Activated T-helper 2 cell treated with anti-CD3 and anti-CD28 coated beads, Interferon-gamma antibody, Interleukin-2, Interleukin-4, amounts not matched to agents 10 μg/mL and 5 μg/mL and 100 μg/mL, durations not matched to agents 14 hours and 24 hours and 36 hours (primary cell): Measurements from ENCODE around the gene ACTR5. TPM values are rescaled to one million over a fixed set of nuclear protein-coding genes. Genes with fewer than 3 reads are reported as not detected.
A peak's percentile ranks its signal among the peaks of the same experiment; 100 is the strongest.
"Not testable (repeated sequence)": the region's sequence is repeated elsewhere in the genome, so short reads cannot be mapped to it uniquely, and the experiment has no call there.

Experiments used
- DNase-seq: peaks from one replicate; pipeline ENCODE4 v3.0.0; 2021; ENCODE audit warnings: low spot score
- H3K27ac Mint-ChIP-seq: one replicate; pipeline ENCODE4 v1.8.0; 2021; ENCODE audit warnings: mixed read lengths
- H3K27me3 Mint-ChIP-seq: one replicate; pipeline ENCODE4 v1.8.0; 2021; ENCODE audit warnings: low read depth, mixed read lengths
- H3K36me3 Mint-ChIP-seq: one replicate; pipeline ENCODE4 v1.8.0; 2021; ENCODE audit warnings: low read depth, mixed read lengths
- H3K4me1 Mint-ChIP-seq: one replicate; pipeline ENCODE4 v1.8.0; 2021; ENCODE audit warnings: low read depth, mixed read lengths
- H3K4me3 Mint-ChIP-seq: one replicate; pipeline ENCODE4 v1.8.0; 2021; ENCODE audit warnings: low read depth, mild to moderate bottlenecking, moderate library complexity, mixed read lengths
- H3K9me3 Mint-ChIP-seq: one replicate; pipeline ENCODE4 v1.8.0; 2021; ENCODE audit warnings: mixed read lengths
- intact Hi-C: fragments of 100-400 bp; cut with micrococcal nuclease; formaldehyde crosslinking; loops from one replicate; pipeline ENCODE4 v1.15.1; 2023
- total RNA-seq: library from RNA; stranded (reverse); gene quantifications from 2 replicates; pipeline ENCODE4 v1.2.3, GENCODE V29; 2022

Gene ACTR5
- total RNA-seq, 1 donor from 2014 or later, result 13.2 TPM

DNA sequence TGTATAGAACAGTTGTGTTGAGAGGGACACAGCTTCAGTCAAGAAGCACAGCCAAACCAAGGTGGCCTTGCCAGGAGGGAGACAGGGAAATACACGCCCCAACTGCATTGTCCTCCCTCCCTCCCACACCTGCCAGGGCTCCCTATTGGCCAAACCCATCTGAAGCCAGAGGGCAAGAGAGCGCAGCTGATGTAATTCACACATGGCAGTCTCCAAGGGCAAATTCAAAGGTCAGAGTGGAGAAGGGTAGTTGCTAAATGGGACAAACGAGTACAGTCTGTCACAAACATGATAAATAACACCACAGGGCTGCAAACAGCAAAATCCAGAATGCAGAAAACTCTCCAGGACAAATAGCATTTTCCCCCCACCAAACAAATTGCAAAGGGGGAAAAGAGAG is 34.0 kb downstream of the ACTR5 start:
- DNase-seq, result no peak
- no peak overlapping the region for H3K4me3 Mint-ChIP-seq
- intact Hi-C loops, result no loop called here
- no peaks in the 10 kb centered on the region for H3K36me3 Mint-ChIP-seq
- H3K27ac Mint-ChIP-seq, result no peak overlapping the region
- H3K4me1 Mint-ChIP-seq, result peaks cover 7% of the 10 kb centered on the region
- H3K9me3 Mint-ChIP-seq, result no peaks in the 10 kb centered on the region
- H3K27me3 Mint-ChIP-seq, result no peaks in the 10 kb centered on the region

DNA sequence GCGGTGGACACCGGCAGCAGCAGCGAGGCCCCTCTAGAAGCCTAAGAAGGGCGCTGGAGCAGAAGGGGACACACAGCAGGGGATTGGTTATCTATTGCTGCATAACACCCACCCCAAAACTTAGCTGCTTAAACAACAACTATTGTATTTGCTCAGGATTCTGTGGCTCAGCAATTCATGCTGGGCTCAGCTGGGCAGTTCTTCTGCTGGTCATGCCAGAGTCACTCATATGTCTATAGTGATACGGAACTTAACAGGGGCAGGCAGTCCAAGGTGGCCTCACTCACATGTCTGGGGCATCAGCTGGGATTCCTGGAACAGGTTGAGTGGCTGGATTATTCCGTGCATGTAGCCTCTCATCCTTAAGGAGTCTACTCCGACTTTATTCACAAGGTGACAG is 39.6 kb downstream of the ACTR5 start:
- Mint-ChIP-seq H3K27ac (no peak overlapping the region), H3K36me3 (no peaks in the 10 kb centered on the region), H3K27me3 (no peaks in the 10 kb centered on the region), H3K9me3 (no peaks in the 10 kb centered on the region), H3K4me3 (no peak overlapping the region), H3K4me1 (peaks cover 7% of the 10 kb centered on the region)
- intact Hi-C loops, result no loop called here
- DNase-seq, result no peak

DNA sequence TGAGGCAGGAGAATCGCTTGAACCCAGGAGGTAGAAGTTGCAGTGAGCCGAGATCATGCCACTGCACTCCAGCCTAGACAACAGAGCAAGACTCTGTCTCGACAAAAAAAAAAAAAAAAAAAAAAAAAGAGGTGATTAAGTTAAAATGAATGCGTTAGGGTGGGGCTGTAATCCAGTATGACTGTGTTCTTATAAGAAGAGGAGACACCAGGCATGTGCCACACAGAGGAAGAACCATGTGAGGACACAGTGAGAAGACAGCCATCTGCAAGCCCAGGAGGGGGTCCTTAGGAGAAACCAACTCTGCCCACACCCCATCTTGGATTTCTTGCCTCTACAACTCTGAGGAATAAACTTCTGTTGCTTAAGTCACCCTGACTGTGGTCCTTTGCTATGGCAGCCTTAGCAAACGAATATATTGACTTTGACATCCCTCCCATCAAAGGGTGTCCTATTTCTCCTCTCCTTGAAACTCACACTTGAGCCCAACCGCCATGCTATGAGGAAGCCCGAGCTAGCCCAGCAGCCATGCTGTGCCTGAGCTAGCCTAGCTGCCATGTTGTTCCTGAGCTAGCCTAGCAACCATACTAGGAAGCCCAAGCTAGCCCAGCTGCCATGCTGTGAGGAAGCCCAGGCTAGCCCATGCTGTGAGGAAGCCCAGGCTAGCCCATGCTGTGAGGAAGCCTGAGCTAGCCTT is 41.4 kb downstream of the ACTR5 start:
- Mint-ChIP-seq H3K36me3 (no peaks in the 10 kb centered on the region), H3K9me3 (no peaks in the 10 kb centered on the region), H3K27me3 (no peaks in the 10 kb centered on the region), H3K4me1 (peaks cover 8% of the 10 kb centered on the region), H3K4me3 (no peak overlapping the region), H3K27ac (no peak overlapping the region)
- intact Hi-C loops, result no loop called here
- no peak for DNase-seq

DNA sequence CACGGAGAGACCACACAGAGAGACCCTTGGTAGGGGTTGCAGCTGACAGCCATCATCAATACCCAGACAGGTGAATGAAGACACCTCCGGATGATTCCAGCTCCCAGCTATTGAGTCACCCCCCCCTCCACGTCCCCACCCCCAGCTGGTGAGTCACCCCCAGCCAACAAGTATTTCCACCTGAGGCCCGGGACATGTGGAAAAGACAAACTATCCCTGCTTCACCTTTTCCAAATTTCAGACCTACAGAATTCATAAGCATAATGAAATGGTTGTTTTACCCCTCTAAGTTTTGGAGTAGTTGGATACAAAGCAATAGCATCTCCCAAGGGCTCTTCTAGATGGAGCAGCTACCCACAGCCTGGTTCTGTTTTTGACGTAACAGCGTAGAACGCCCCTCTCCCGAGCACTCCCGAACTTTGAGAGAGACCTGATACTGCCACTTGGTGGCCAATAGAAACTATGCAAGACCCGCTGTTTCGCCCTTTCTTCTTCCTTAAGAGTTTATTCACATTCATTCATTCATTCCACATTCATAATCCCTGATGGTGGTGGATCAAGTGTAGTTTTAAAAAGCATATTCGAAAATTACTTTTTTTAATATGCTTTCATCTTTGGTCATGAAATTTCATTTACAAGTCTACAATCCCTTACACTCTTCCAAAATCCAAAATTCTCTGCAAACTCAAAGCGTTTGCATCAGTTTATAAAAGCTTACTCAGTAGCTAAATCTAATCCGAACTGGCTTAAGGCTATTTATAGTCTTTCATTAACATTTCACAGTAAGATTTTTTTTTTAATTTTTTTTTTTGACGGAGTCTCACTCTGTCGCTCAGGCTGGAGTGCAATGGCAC is 42.2 kb downstream of the ACTR5 start:
- no peak for DNase-seq
- H3K27me3 Mint-ChIP-seq, result no peaks in the 10 kb centered on the region
- H3K4me3 Mint-ChIP-seq, result no peak overlapping the region
- H3K36me3 Mint-ChIP-seq, result no peaks in the 10 kb centered on the region
- H3K4me1 Mint-ChIP-seq, result peaks cover 8% of the 10 kb centered on the region
- H3K27ac Mint-ChIP-seq, result peak overlapping the region; percentile 40
- intact Hi-C loops, result no loop called here
- H3K9me3 Mint-ChIP-seq, result no peaks in the 10 kb centered on the region

DNA sequence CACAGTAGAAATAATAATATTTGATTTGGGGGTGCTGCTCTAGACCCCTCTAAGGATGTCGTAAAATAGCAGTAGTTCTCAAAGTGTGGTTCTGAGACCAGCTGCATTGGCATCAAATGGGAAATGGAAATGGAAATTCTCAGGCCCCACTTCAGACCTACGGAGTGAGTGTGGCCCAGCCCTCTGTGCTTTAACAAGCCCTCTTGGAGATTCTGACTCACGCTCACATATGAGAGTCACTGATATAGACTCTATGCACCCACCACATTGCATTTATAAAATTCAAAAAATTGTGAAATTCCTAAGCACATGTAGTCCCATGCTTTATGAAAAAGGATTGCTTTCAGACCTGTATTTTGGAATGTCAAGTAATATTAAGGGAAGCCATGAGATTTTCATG is 43.0 kb downstream of the ACTR5 start:
- Mint-ChIP-seq H3K27me3 (no peaks in the 10 kb centered on the region), H3K9me3 (no peaks in the 10 kb centered on the region), H3K27ac (no peak overlapping the region), H3K36me3 (no peaks in the 10 kb centered on the region), H3K4me3 (no peak overlapping the region), H3K4me1 (peaks cover 8% of the 10 kb centered on the region)
- DNase-seq, result no peak
- intact Hi-C loops, result no loop called here

DNA sequence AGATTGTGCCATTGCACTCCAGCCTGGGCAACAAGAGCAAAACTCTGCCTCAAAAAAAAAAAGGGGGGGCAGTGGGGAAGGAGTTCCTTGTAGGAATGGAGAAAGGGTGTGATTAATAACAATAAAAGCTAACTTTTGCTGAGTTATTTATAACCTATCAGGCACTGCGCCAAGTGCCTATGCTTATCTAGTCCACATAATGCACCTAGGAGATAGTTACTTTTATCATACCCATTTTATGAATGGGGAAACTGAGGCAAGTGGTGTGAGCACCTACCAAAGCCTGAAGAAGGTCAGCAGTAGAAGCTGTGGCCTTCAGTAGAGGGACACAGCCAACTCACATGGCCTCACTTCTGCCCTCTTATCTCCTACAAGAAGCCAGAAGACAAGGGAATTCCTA is 43.7 kb downstream of the ACTR5 start:
- intact Hi-C loops, result no loop called here
- H3K4me3 Mint-ChIP-seq, result no peak overlapping the region
- H3K4me1 Mint-ChIP-seq, result peaks cover 8% of the 10 kb centered on the region

DNA sequence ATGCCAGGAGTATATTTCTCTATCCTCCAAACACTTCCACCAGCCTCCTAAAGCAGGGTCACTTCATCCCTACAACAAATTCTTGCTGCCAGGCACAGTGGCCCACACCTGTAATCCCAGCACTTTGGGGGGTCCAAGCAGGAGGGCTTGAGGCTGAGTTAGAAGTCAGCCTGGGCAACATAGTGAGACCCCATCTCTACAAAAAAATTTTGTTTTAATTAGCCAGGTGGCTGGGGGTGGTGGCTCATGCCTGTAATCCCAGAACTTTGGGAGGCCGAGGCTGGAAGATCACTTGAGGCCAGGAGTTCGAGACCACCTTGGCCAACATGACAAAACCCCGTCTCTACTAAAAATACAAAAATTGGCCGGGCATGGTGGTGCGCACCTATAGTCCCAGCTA is 45.8 kb downstream of the ACTR5 start:
- intact Hi-C loops, H3K4me3 Mint-ChIP-seq, DNase-seq, H3K27ac Mint-ChIP-seq, H3K27me3 Mint-ChIP-seq: not testable (repeated sequence)
- H3K4me1 Mint-ChIP-seq, result peaks cover 15% of the 10 kb centered on the region
- peaks cover 10% of the 10 kb centered on the region for H3K36me3 Mint-ChIP-seq
- H3K9me3 Mint-ChIP-seq, result peaks cover 20% of the 10 kb centered on the region

More for the DNA sequence above, 43.7 kb downstream of the ACTR5 start:
- no peaks in the 10 kb centered on the region for H3K36me3 Mint-ChIP-seq
- no peaks in the 10 kb centered on the region for H3K27me3 Mint-ChIP-seq
- no peak overlapping the region for H3K27ac Mint-ChIP-seq
- no peak for DNase-seq
- peaks cover under 1% of the 10 kb centered on the region for H3K9me3 Mint-ChIP-seq

DNA sequence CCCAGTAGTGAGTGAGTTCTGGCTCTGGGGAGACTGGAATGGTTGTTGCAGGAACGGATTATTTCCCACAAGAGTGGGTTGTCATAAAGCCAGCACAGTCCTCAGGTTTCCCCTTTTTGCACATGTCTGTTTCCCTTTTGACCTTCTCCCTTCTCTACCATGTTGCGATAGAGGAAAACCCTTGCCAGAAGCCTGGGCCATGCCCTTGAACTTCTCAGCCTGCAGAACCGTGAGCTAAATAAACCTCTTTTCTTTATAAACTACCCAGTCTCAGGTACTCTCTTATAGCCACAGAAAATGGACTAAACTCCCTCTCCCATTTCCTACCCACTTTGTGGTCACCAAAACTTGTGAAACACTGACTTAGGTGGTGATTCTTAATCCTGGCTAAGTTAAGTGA is 50.0 kb downstream of the ACTR5 start:
- Mint-ChIP-seq H3K9me3 (peaks cover 22% of the 10 kb centered on the region), H3K36me3 (peaks cover 12% of the 10 kb centered on the region), H3K4me1 (peaks cover 18% of the 10 kb centered on the region), H3K4me3 (no peak overlapping the region), H3K27ac (no peak overlapping the region), H3K27me3 (no peaks in the 10 kb centered on the region)
- intact Hi-C loops, result no loop called here
- no peak for DNase-seq

DNA sequence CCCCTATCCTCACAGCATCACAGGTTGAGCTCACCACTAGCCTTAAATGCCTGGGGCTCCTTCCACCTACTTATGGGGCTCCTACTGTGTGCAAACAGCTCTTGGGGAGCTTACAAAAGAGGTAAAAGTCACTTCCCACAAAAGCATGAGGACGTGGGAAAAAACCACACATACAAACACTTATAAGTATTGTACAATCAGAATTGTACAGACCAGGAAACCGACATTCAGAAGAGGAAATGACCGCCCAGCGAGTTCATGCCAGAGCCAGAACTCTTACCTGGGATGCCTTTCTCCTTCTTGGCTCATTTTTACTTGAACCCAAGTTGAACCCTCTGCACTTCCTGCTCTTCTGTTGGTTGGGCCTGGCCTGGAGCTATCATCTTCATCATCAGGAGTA is 50.9 kb downstream of the ACTR5 start:
- Mint-ChIP-seq H3K27me3 (no peaks in the 10 kb centered on the region), H3K36me3 (peaks cover 18% of the 10 kb centered on the region), H3K4me3 (no peak overlapping the region), H3K9me3 (peaks cover 22% of the 10 kb centered on the region), H3K4me1 (peaks cover 25% of the 10 kb centered on the region), H3K27ac (peak overlapping the region; percentile 81)
- no peak for DNase-seq
- intact Hi-C loops, result no loop called here

DNA sequence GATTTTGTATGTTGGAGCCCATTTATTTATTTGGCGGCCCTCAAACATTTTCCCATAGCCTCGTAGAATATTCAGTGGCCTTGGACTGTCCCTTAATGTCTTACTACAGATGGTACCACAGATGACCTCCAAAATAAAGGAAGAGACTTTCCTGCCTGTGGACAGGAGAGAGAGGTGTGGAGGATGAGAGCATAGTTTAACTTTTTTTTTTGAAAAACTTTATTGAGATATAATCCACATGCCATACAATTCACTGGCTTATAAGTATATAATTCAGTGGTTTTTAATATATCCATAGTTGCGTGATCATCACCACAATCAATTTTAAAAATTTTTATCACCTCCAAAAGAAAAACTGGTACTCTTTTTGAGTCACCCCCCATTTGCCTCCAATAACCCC is 52.6 kb downstream of the ACTR5 start:
- H3K27ac Mint-ChIP-seq, result no peak overlapping the region
- H3K36me3 Mint-ChIP-seq, result peaks cover 26% of the 10 kb centered on the region
- no peak for DNase-seq
- no peak overlapping the region for H3K4me3 Mint-ChIP-seq
- H3K9me3 Mint-ChIP-seq, result peaks cover 22% of the 10 kb centered on the region
- peaks cover 36% of the 10 kb centered on the region for H3K4me1 Mint-ChIP-seq
- no peaks in the 10 kb centered on the region for H3K27me3 Mint-ChIP-seq
- intact Hi-C loops, result no loop called here

DNA sequence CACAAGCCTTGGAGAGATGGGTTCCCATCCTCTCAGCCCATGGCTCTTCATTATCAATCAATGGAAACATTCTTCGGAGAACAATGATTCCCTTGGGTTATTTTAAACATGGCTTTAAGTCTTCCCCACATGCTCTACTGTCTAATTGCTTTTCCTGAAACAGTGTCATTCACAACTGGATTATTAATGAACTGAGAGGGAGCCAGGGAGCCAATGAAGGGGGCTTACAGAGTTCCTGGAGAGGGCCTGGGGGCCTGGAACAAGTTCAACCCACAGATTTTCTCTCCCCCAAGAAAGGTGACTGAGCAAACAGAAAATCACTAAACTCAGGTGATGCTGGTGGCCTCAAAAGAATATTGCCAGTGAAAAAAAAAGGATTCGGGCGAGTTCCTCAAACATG is 56.0 kb downstream of the ACTR5 start:
- H3K4me1 Mint-ChIP-seq, result peaks cover 44% of the 10 kb centered on the region
- DNase-seq, result no peak
- H3K4me3 Mint-ChIP-seq, result peak overlapping the region; percentile 91
- intact Hi-C loops, result loop anchor here (2.0 kb wide), 1 partner anchor 29 kb away; no protein-coding TSS in a partner anchor
- H3K9me3 Mint-ChIP-seq, result peaks cover under 1% of the 10 kb centered on the region
- H3K36me3 Mint-ChIP-seq, result peaks cover 37% of the 10 kb centered on the region
- no peaks in the 10 kb centered on the region for H3K27me3 Mint-ChIP-seq
- H3K27ac Mint-ChIP-seq, result peak overlapping the region; percentile 98

DNA sequence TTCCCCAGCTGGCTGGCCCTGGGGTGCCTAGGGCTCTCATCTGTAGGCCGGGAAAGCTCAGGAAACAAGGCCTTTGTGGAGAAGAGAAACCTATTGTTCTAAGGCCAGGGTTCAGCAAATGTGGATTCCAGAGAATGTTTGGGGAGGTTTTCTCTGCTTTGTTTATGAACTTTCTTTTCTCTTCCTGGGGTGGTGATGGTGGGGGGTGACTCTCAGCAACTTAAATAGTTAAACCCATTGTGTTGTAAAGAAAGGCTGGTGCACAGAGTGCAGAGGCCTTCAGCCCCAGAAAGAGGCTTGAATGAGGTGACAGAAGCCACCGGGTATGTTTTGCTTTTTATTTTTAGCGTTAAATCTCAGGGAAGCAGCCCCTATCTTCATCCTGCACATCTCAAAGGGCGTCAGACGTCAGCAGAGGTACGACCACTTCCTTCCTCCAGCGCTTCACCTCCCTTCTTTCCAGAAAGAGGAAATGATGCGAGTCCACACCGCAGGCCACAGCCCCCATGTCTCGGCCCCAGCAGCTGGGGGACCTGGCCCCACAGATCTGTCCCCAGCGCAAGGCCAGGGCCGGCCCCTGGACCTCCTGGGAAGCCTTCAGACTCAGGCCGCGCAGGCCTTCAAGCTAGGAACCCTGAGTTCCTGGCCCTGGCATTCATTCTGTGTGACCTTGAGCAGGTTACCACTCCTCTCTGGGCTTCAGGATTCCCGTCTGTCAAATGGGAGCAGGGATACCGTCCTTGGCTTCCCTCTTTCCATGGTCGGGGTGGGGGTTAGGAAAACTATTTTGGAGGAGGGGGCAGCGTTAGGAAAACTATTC is 56.6 kb downstream of the ACTR5 start:
- H3K27ac Mint-ChIP-seq, result peak overlapping the region; percentile 98
- peak; percentile 81 for DNase-seq
- H3K4me3 Mint-ChIP-seq, result peak overlapping the region; percentile 91
- peaks cover 43% of the 10 kb centered on the region for H3K4me1 Mint-ChIP-seq
- intact Hi-C loops, result loop anchor here (1.0 to 2.0 kb wide), 6 partner anchors 28 to 214 kb away; partner anchors contain the start of gene ACTR5
- H3K36me3 Mint-ChIP-seq, result peaks cover 42% of the 10 kb centered on the region
- H3K9me3 Mint-ChIP-seq, result no peaks in the 10 kb centered on the region
- no peaks in the 10 kb centered on the region for H3K27me3 Mint-ChIP-seq
